Thyroid gland (tissue), 4 donors: Measurements from ENCODE around the gene IGSF9B. TPM values are rescaled to one million over a fixed set of nuclear protein-coding genes. Genes with fewer than 3 reads are reported as not detected.

Experiments
- DNase-seq, 2 donors: peaks; one replicate each; pipeline ENCODE4 v3.0.0-alpha.2; 2019
- H3K27ac ChIP-seq, 3 donors: fragments of 200-600 bp; sonication (generic); 1 replicate in 2 of 3; 2 replicates in 1 of 3; pipeline ENCODE4 v1.5.1; 2016 to 2019; ENCODE audit warnings: mild to moderate bottlenecking in 1 of 3, moderate library complexity in 1 of 3
- H3K27me3 ChIP-seq: fragments of 200-600 bp; sonication (generic); one replicate; pipeline ENCODE4 v1.5.1; 2019
- H3K36me3 ChIP-seq, 2 donors: fragments of 200-600 bp; sonication (generic); one replicate each; pipeline ENCODE4 v1.5.1; 2016 to 2019
- H3K4me1 ChIP-seq, 2 donors: fragments of 200-600 bp; sonication (generic); one replicate each; pipeline ENCODE4 v1.5.1; 2017 to 2019
- H3K4me3 ChIP-seq, 3 donors: fragments of 200-600 bp; sonication (generic); replicated peaks in 1 of 3; 1 replicate in 2 of 3; 2 replicates in 1 of 3; pipeline ENCODE4 v1.5.1; 2016; ENCODE audit warnings: mild to moderate bottlenecking in 1 of 3
- H3K9me3 ChIP-seq: fragments of 200-600 bp; sonication (generic); one replicate; pipeline ENCODE4 v1.5.1; 2017
- POLR2A ChIP-seq, 2 donors: fragments of 450-650 bp; IDR thresholded peaks; one replicate each; pipeline ENCODE4 v1.6.1; 2017; ENCODE audit warnings: antibody characterized with exemption in 2 of 2, mild to moderate bottlenecking in 2 of 2, moderate library complexity in 1 of 2
- WGBS, 2 donors: methylation state at CpG; one replicate each; pipeline ENCODE4 v1.1.5; 2017; 5-methylcytosine and 5-hydroxymethylcytosine counted together
- intact Hi-C: fragments of 100-400 bp; cut with DNase I; formaldehyde crosslinking; loops from one replicate; pipeline ENCODE4 v1.15.1; 2023
- total RNA-seq, 4 donors: library from RNA; depleted of rRNA; stranded (reverse); fragments of >200 nt; gene quantifications; one replicate each; pipeline ENCODE4 v1.2.3, GENCODE V29; 2016
- TF ChIP-seq, protein P1 (sequence below), 6 experiments: fragments of 200-600 bp in 3 of 6; fragments of 450-650 bp in 3 of 6; sonication (generic) in 3 of 6; IDR thresholded peaks; one replicate each; pipeline ENCODE4 v1.5.1; 2016 to 2019; ENCODE audit warnings: antibody characterized with exemption in 6 of 6, mild to moderate bottlenecking in 2 of 6, inconsistent platforms in 1 of 6, moderate library complexity in 1 of 6

The IGSF9B gene
- total RNA-seq, 4 donors from 2014 or later: 9.7 to 36.5 (median 13.8) TPM

DNA sequence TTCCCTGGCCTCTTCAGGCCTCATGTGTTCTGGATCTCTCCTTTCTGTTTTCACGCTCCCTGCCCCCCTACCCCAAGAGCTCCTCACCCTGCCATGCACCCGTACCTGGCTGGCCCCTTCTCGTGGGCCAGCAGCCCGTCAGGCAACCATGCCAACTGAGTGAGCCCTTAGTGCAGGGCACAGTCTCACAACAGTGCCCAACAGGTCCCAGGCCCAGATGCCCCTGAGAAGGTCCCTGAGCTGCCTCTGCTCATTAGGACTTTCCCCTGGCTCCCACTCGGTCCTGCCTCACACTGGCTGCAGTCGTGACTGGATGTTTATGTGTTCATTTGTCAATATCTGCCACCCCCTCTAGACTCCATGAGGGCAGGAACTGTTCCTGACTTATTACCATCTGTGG is 44.8 kb upstream of the IGSF9B start:
- DNase-seq: no peak
- WGBS, 2 donors: 78 to 83% methylated on average over 6 of the region's 6 CpGs
- Histone ChIP-seq H3K27me3 (no peaks in the 10 kb centered on the region), H3K9me3 (no peaks in the 10 kb centered on the region), H3K4me3 (no peak overlapping the region), H3K4me1 (no peaks in the 10 kb centered on the region), H3K36me3 (no peaks in the 10 kb centered on the region), H3K27ac (no peak overlapping the region)
- intact Hi-C loops: no loop called here
- TF ChIP-seq POLR2A (IDR thresholded peaks at IDR 0.05): no peak
- TF ChIP-seq, protein P1, sequence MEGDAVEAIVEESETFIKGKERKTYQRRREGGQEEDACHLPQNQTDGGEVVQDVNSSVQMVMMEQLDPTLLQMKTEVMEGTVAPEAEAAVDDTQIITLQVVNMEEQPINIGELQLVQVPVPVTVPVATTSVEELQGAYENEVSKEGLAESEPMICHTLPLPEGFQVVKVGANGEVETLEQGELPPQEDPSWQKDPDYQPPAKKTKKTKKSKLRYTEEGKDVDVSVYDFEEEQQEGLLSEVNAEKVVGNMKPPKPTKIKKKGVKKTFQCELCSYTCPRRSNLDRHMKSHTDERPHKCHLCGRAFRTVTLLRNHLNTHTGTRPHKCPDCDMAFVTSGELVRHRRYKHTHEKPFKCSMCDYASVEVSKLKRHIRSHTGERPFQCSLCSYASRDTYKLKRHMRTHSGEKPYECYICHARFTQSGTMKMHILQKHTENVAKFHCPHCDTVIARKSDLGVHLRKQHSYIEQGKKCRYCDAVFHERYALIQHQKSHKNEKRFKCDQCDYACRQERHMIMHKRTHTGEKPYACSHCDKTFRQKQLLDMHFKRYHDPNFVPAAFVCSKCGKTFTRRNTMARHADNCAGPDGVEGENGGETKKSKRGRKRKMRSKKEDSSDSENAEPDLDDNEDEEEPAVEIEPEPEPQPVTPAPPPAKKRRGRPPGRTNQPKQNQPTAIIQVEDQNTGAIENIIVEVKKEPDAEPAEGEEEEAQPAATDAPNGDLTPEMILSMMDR (IDR thresholded peaks at IDR 0.05): no peak

- no peaks in the 10 kb centered on the region for H3K9me3 ChIP-seq
- no peak for DNase-seq
- WGBS, 2 donors: 77 to 84% methylated on average over 6 of the region's 6 CpGs
- H3K27ac ChIP-seq: no peak overlapping the region
- H3K27me3 ChIP-seq: no peaks in the 10 kb centered on the region
- intact Hi-C loops: no loop called here
- no peak overlapping the region for H3K4me3 ChIP-seq
- no peaks in the 10 kb centered on the region for H3K4me1 ChIP-seq
- no peaks in the 10 kb centered on the region for H3K36me3 ChIP-seq
- no peak for TF ChIP-seq POLR2A (IDR thresholded peaks at IDR 0.05)
- TF ChIP-seq, protein P1 (IDR thresholded peaks at IDR 0.05): no peak
These were observed 44.3 kb upstream of the IGSF9B start for GRCh38 chr11:134001088-134001487.

DNA sequence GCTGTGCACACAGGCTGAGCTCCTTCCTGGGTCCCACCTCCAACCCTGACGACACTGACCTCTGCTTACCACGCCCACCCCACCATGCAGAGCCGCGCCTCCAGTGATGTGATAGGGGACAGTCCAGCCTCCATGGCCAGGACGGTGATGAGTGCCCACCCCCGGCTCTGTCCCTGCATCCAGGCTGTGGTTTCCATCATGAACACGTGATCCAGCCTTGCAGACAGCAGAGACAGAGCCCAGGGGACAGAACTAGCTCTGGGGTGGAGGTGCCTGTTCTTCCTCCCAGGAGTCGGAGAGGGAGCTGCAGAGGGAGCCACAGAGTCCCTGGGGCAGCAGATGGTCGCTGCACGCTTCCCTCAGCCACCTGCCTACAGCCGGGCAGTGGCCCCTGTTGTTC is 42.6 kb upstream of the IGSF9B start:
- WGBS, 2 donors: 64 to 79% methylated on average over 4 to 11 of the region's 11 CpGs
- no peak overlapping the region for H3K27ac ChIP-seq
- H3K9me3 ChIP-seq: no peaks in the 10 kb centered on the region
- no peak for TF ChIP-seq POLR2A (IDR thresholded peaks at IDR 0.05)
- TF ChIP-seq, protein P1 (IDR thresholded peaks at IDR 0.05): no peak
- intact Hi-C loops: no loop called here
- no peaks in the 10 kb centered on the region for H3K36me3 ChIP-seq
- no peaks in the 10 kb centered on the region for H3K27me3 ChIP-seq
- no peak overlapping the region for H3K4me3 ChIP-seq
- no peaks in the 10 kb centered on the region for H3K4me1 ChIP-seq
- no peak for DNase-seq

DNA sequence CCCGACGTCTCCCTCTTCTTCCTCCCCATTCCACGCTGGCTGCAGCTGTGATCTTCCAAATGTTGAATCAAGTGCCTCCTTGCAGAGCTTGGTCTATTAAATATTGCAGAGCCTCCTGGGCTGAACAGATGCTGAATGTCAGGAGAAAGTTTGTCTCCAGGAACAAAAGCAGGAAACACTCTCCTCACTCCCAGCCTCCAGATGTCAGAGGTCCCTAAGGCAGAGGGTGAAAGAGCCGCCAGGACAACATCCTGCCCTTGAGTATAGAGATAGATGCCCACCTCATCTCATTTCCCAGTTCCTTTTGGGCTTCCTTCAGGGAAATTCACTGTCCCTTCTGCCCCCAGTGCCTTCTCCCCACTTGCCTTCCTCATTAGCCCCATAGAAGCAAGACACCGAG is 40.8 kb upstream of the IGSF9B start:
- TF ChIP-seq, protein P1 (IDR thresholded peaks at IDR 0.05): no peak
- no peak for TF ChIP-seq POLR2A (IDR thresholded peaks at IDR 0.05)

DNA sequence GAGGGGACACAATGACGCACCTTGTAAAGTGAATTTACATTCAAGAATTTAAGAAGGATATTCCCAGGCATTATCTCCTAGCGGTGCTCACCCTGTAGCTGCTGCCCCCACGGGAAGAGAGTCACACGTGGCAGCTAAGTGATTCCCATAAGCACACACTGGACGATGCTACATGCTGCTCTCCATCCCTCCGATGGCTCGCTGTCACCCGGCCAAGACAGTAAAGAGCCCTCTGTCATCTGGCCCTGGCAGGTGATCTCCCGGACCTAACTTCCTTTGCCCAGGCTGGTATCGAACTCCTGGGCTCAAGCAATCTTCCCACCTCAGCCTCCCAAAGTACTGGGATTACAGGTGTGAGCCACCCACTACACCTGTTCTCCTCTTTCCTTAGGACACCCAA is 39.9 kb upstream of the IGSF9B start:
- intact Hi-C loops: no loop called here
- 73 to 75% methylated on average over 10 of the region's 10 CpGs for whole genome bisulfite sequencing, 2 donors
- DNase-seq: no peak
- Histone ChIP-seq H3K36me3 (no peaks in the 10 kb centered on the region), H3K4me3 (no peak overlapping the region), H3K27ac (no peak overlapping the region), H3K4me1 (no peaks in the 10 kb centered on the region), H3K27me3 (no peaks in the 10 kb centered on the region), H3K9me3 (no peaks in the 10 kb centered on the region)
- no peak for TF ChIP-seq POLR2A (IDR thresholded peaks at IDR 0.05)
- TF ChIP-seq, protein P1 (IDR thresholded peaks at IDR 0.05): no peak

More for the DNA sequence above, 40.8 kb upstream of the IGSF9B start:
- no peak for DNase-seq
- intact Hi-C loops: no loop called here
- no peak overlapping the region for H3K4me3 ChIP-seq
- no peaks in the 10 kb centered on the region for H3K9me3 ChIP-seq
- no peaks in the 10 kb centered on the region for H3K27me3 ChIP-seq
- no peaks in the 10 kb centered on the region for H3K36me3 ChIP-seq
- no peaks in the 10 kb centered on the region for H3K4me1 ChIP-seq
- WGBS, 2 donors: 66 to 83% methylated on average over 5 of the region's 5 CpGs
- H3K27ac ChIP-seq: no peak overlapping the region
